ENCODE measurements around the gene TICAM1. TPM values are rescaled to one million over a fixed set of nuclear protein-coding genes. Genes with fewer than 3 reads are reported as not detected.
"Not testable (repeated sequence)": the region's sequence is repeated elsewhere in the genome, so short reads cannot be mapped to it uniquely, and the experiment has no call there.

Gene TICAM1
- total RNA-seq, 4 donors from 2014 or later, result 9.6 to 28.7 (median 16.8) TPM

GRCh38 chr19:4844348-4845179 is 13.1 kb upstream of the TICAM1 start:
- no peak for DNase-seq
- TF ChIP-seq POLR2A (IDR thresholded peaks at IDR 0.05), result no peak
- TF ChIP-seq CTCF (IDR thresholded peaks at IDR 0.05), result no peak

GRCh38 chr19:4843647-4843965 is 12.1 kb upstream of the TICAM1 start:
- H3K27me3 ChIP-seq, result no peaks in the 10 kb centered on the region
- intact Hi-C loops (cut with DNase I), result no loop called here
- WGBS, 2 donors, result 92 to 95% methylated on average over 6 of the region's 6 CpGs
- no peak overlapping the region for H3K4me3 ChIP-seq
- H3K9me3 ChIP-seq, result no peaks in the 10 kb centered on the region
- H3K4me1 ChIP-seq, result peaks cover 0 to 7% (median 0%) of the 10 kb centered on the region in 3 donors
- no peak for DNase-seq
- TF ChIP-seq CTCF (IDR thresholded peaks at IDR 0.05), result no peak
- TF ChIP-seq POLR2A (IDR thresholded peaks at IDR 0.05), result no peak
- H3K36me3 ChIP-seq, result peaks cover 24 to 99% (median 46%) of the 10 kb centered on the region in 3 donors
- H3K27ac ChIP-seq, result no peak overlapping the region

More at GRCh38 chr19:4844348-4845179, 13.1 kb upstream of the TICAM1 start:
- Histone ChIP-seq H3K27me3 (no peaks in the 10 kb centered on the region), H3K36me3 (peaks cover 16 to 99% (median 43%) of the 10 kb centered on the region in 3 donors), H3K9me3 (no peaks in the 10 kb centered on the region), H3K27ac (peak overlapping the region in 3 of 4 donors; percentile 55 to 80 (median 61)), H3K4me3 (no peak overlapping the region), H3K4me1 (peaks cover 0 to 7% (median 0%) of the 10 kb centered on the region in 3 donors)
- 65 to 77% methylated on average over 9 to 10 of the region's 10 CpGs for WGBS, 2 donors
- intact Hi-C loops (cut with DNase I), result no loop called here

- DNase-seq, result no peak
- Histone ChIP-seq H3K4me3 (no peak overlapping the region), H3K9me3 (no peaks in the 10 kb centered on the region), H3K27me3 (no peaks in the 10 kb centered on the region), H3K36me3 (peaks cover 16 to 70% (median 39%) of the 10 kb centered on the region in 3 donors), H3K27ac (no peak overlapping the region), H3K4me1 (no peaks in the 10 kb centered on the region)
- intact Hi-C loops (cut with DNase I), result no loop called here
- WGBS, 2 donors, result 95 to 97% methylated on average over 7 to 10 of the region's 17 CpGs
- TF ChIP-seq POLR2A (IDR thresholded peaks at IDR 0.05) (no peak), CTCF (IDR thresholded peaks at IDR 0.05) (no peak)
Measured at GRCh38 chr19:4839192-4839591, 7.7 kb upstream of the TICAM1 start.

DNA sequence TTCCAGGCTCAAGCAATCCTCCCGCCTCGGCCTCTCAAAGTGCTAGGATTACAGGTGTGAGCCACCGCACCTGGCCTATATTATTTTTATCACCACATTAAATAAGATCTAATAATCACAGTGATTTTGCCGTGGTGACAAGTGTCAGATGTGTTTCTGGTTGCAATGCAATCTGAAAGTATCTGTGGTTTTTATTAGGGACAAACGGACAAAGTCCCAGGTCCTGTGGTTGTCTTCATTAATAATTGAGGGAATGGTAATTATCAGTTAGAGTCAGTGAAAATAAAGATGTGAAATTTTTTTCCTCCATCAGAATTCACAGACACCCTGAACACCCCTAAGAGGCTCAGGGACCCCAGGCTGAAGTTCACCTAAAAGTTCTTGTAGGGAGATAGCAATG is 1.3 kb upstream of the TICAM1 start:
- no peak overlapping the region for H3K4me3 ChIP-seq
- H3K9me3 ChIP-seq, result no peaks in the 10 kb centered on the region
- H3K27ac ChIP-seq, result no peak overlapping the region
- no peak for DNase-seq
- H3K4me1 ChIP-seq, result peaks cover 14 to 36% (median 16%) of the 10 kb centered on the region in 3 donors
- intact Hi-C loops (cut with DNase I), result no loop called here
- 81 to 84% methylated on average over 5 of the region's 5 CpGs for WGBS, 2 donors
- H3K27me3 ChIP-seq, result no peaks in the 10 kb centered on the region
- TF ChIP-seq POLR2A (IDR thresholded peaks at IDR 0.05), result no peak
- TF ChIP-seq CTCF (IDR thresholded peaks at IDR 0.05), result no peak
- H3K36me3 ChIP-seq, result peaks cover 2 to 7% (median 2%) of the 10 kb centered on the region in 3 donors

DNA sequence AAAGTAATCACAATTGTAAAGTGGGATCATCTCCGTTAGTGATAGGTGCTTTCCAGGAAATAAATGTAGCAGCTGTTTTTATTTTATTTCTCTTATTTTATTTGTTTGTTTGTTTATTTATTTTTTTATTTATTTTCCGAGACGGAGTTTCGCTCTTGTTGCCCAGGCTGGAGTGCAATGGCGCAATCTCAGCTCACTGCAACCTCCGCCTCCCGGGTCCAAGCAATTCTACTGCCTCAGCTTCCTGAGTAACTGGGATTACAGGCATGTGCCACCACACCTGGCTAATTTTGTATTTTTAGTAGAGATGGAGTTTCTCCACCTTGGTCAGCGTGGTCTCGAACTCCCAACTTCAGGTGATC is 448 bp upstream of the TICAM1 start:
- peak overlapping the region; percentile 74 to 90 (median 85) for H3K4me3 ChIP-seq
- H3K27me3 ChIP-seq; intact Hi-C loops (cut with DNase I); H3K9me3 ChIP-seq; H3K36me3 ChIP-seq; DNase-seq: not testable (repeated sequence)
- WGBS, 2 donors, result 25 to 28% methylated on average over 9 of the region's 9 CpGs
- peak overlapping the region; percentile 93 to 98 (median 96) for H3K27ac ChIP-seq
- H3K4me1 ChIP-seq, result peaks cover 14 to 36% (median 16%) of the 10 kb centered on the region in 3 donors

Measured in esophagus squamous epithelium (tissue), 5 donors.